ENCODE measurements around the gene TTC14. TPM values are rescaled to one million over a fixed set of nuclear protein-coding genes. Genes with fewer than 3 reads are reported as not detected.
A peak's percentile ranks its signal among the peaks of the same experiment; 100 is the strongest.

TTC14 gene
- total RNA-seq, 1 donor from 2014 or later = 40.4 TPM

GRCh38 chr3:180594631-180595558 lies 7.1 kb upstream of the TTC14 start:
- Mint-ChIP-seq H3K27me3 (ENCODE audit: unreplicated experiment) (no peaks in the 10 kb centered on the region), H3K4me1 (ENCODE audit: unreplicated experiment) (no peaks in the 10 kb centered on the region), H3K9me3 (ENCODE audit: unreplicated experiment) (no peaks in the 10 kb centered on the region), H3K27ac (ENCODE audit: unreplicated experiment) (no peak overlapping the region), H3K4me3 (ENCODE audit: unreplicated experiment) (no peak overlapping the region), H3K36me3 (ENCODE audit: low read depth, unreplicated experiment) (no peaks in the 10 kb centered on the region)
- TF ChIP-seq CTCF (IDR thresholded peaks at IDR 0.05; ENCODE audit: unreplicated experiment) = peak; percentile 28
- no peak for DNase-seq (ENCODE audit: low spot score)

GRCh38 chr3:180595559-180595935 lies 6.4 kb upstream of the TTC14 start:
- no peaks in the 10 kb centered on the region for H3K27me3 Mint-ChIP-seq (ENCODE audit: unreplicated experiment)

GRCh38 chr3:180600473-180600872 lies 1.5 kb upstream of the TTC14 start:
- no peak for TF ChIP-seq CTCF (IDR thresholded peaks at IDR 0.05; ENCODE audit: unreplicated experiment)
- peaks cover 3% of the 10 kb centered on the region for H3K36me3 Mint-ChIP-seq (ENCODE audit: low read depth, unreplicated experiment)
- no peak overlapping the region for H3K27ac Mint-ChIP-seq (ENCODE audit: unreplicated experiment)
- H3K9me3 Mint-ChIP-seq (ENCODE audit: unreplicated experiment) = no peaks in the 10 kb centered on the region
- H3K4me3 Mint-ChIP-seq (ENCODE audit: unreplicated experiment) = peak overlapping the region; percentile 97
- H3K27me3 Mint-ChIP-seq (ENCODE audit: unreplicated experiment) = no peaks in the 10 kb centered on the region
- H3K4me1 Mint-ChIP-seq (ENCODE audit: unreplicated experiment) = peaks cover 14% of the 10 kb centered on the region
- DNase-seq (ENCODE audit: low spot score) = no peak

More at GRCh38 chr3:180595559-180595935, 6.4 kb upstream of the TTC14 start:
- Mint-ChIP-seq H3K27ac (ENCODE audit: unreplicated experiment) (no peak overlapping the region), H3K9me3 (ENCODE audit: unreplicated experiment) (no peaks in the 10 kb centered on the region), H3K36me3 (ENCODE audit: low read depth, unreplicated experiment) (no peaks in the 10 kb centered on the region), H3K4me3 (ENCODE audit: unreplicated experiment) (no peak overlapping the region), H3K4me1 (ENCODE audit: unreplicated experiment) (no peaks in the 10 kb centered on the region)
- DNase-seq (ENCODE audit: low spot score) = no peak
- no peak for TF ChIP-seq CTCF (IDR thresholded peaks at IDR 0.05; ENCODE audit: unreplicated experiment)

GRCh38 chr3:180611006-180611405 lies 9.0 kb downstream of the TTC14 start:
- Mint-ChIP-seq H3K4me3 (ENCODE audit: unreplicated experiment) (no peak overlapping the region), H3K27me3 (ENCODE audit: unreplicated experiment) (no peaks in the 10 kb centered on the region), H3K4me1 (ENCODE audit: unreplicated experiment) (no peaks in the 10 kb centered on the region), H3K9me3 (ENCODE audit: unreplicated experiment) (no peaks in the 10 kb centered on the region), H3K36me3 (ENCODE audit: low read depth, unreplicated experiment) (peaks cover 29% of the 10 kb centered on the region), H3K27ac (ENCODE audit: unreplicated experiment) (no peak overlapping the region)
- no peak for DNase-seq (ENCODE audit: low spot score)
- TF ChIP-seq CTCF (IDR thresholded peaks at IDR 0.05; ENCODE audit: unreplicated experiment) = no peak

- no peaks in the 10 kb centered on the region for H3K4me1 Mint-ChIP-seq (ENCODE audit: unreplicated experiment)
- H3K36me3 Mint-ChIP-seq (ENCODE audit: low read depth, unreplicated experiment) = peaks cover 27% of the 10 kb centered on the region
- TF ChIP-seq CTCF (IDR thresholded peaks at IDR 0.05; ENCODE audit: unreplicated experiment) = no peak
- H3K27ac Mint-ChIP-seq (ENCODE audit: unreplicated experiment) = peak overlapping the region; percentile 30
- no peak overlapping the region for H3K4me3 Mint-ChIP-seq (ENCODE audit: unreplicated experiment)
- H3K9me3 Mint-ChIP-seq (ENCODE audit: unreplicated experiment) = no peaks in the 10 kb centered on the region
- H3K27me3 Mint-ChIP-seq (ENCODE audit: unreplicated experiment) = no peaks in the 10 kb centered on the region
- DNase-seq (ENCODE audit: low spot score) = no peak
Measured at GRCh38 chr3:180612364-180612763, 10.4 kb downstream of the TTC14 start.

Measured in endothelial cell (in vitro differentiated cells).